Panc1 (cell line): ENCODE measurements around the gene SLC30A1. TPM values are rescaled to one million over a fixed set of nuclear protein-coding genes. Genes with fewer than 3 reads are reported as not detected.

Experiments
- ATAC-seq: fragments of 200-7000 bp; cut with Tn5 transposase; 2 replicates; pipeline ENCODE4 v1.9.1; 2020; ENCODE audit warnings: mild to moderate bottlenecking, moderate library complexity
- BruUV-seq: library from RNA; stranded (reverse); fragments of 400-500 nt; replicated peaks from 2 replicates; lab custom pipeline; 2021; lab: Mats Ljungman, UMichigan
- CTCF ChIA-PET: fragments of 300-600 bp; sonication (Branson Sonifier 250); formaldehyde crosslinking; loops from one replicate; lab custom pipeline; 2022; ENCODE audit warnings: antibody characterized with exemption; lab: Charles Lee
- POLR2A ChIA-PET: fragments of 300-600 bp; sonication (Branson Sonifier 250); formaldehyde crosslinking; loops from one replicate; lab custom pipeline; 2022; ENCODE audit warnings: antibody characterized with exemption; lab: Charles Lee
- DNase-seq: peaks from one replicate; pipeline ENCODE4 v3.0.0-alpha.2; 2010; ENCODE audit warnings: low read depth, low spot score
- H3K27ac ChIP-seq: 2 replicates; pipeline ENCODE4 v1.5.1; 2011; ENCODE audit warnings: mild to moderate bottlenecking, low read length, inconsistent platforms
- H3K27me3 ChIP-seq: fragments of 200-500 bp; sonication (Bioruptor generic); 2 replicates; pipeline ENCODE4 v1.6.0; 2014; ENCODE audit warnings: low read length, inconsistent platforms; ENCODE audit not compliant: control insufficient read depth, insufficient read depth
- H3K36me3 ChIP-seq: fragments of 200-500 bp; sonication (Bioruptor generic); 2 replicates; pipeline ENCODE4 v1.5.1; 2014; ENCODE audit warnings: inconsistent platforms, mild to moderate bottlenecking, low read length, moderate library complexity; ENCODE audit not compliant: control insufficient read depth, insufficient read depth
- H3K4me1 ChIP-seq: 2 replicates; pipeline ENCODE4 v1.5.1; 2011; ENCODE audit warnings: inconsistent platforms, mild to moderate bottlenecking, low read length, moderate library complexity; ENCODE audit not compliant: control insufficient read depth, insufficient read depth
- H3K4me3 ChIP-seq, 2 experiments: 2 replicates each; pipeline ENCODE4 v1.5.1; 2011 to 2012; ENCODE audit warnings: low read depth in 2 of 2, low read length in 2 of 2, mild to moderate bottlenecking in 2 of 2, inconsistent platforms in 1 of 2, moderate library complexity in 1 of 2
- H3K9me3 ChIP-seq: fragments of 200-500 bp; sonication (Bioruptor generic); 2 replicates; pipeline ENCODE4 v1.5.1; 2014; ENCODE audit warnings: low read depth, mild to moderate bottlenecking, inconsistent platforms, low read length, moderate library complexity; ENCODE audit not compliant: control insufficient read depth, insufficient read depth
- CTCF ChIP-seq: fragments of 450-650 bp; IDR thresholded peaks from 2 replicates; pipeline ENCODE4 v1.5.1; 2017; ENCODE audit warnings: mild to moderate bottlenecking
- POLR2AphosphoS5 ChIP-seq: IDR thresholded peaks from 2 replicates; pipeline ENCODE4 v1.6.1; 2012; ENCODE audit warnings: mild to moderate bottlenecking, low read depth, low read length, moderate library complexity
- REST ChIP-seq, 2 experiments: IDR thresholded peaks; 2 replicates each; pipeline ENCODE4 v1.6.1; 2011 to 2012; ENCODE audit warnings: low read depth in 2 of 2, control low read depth in 1 of 2, low read length in 1 of 2, mild to moderate bottlenecking in 1 of 2, moderate library complexity in 1 of 2; ENCODE audit not compliant: insufficient read depth in 1 of 2
- SIN3A ChIP-seq: IDR thresholded peaks from 2 replicates; pipeline ENCODE4 v1.6.1; 2012; ENCODE audit warnings: low read depth, mild to moderate bottlenecking, low read length, moderate library complexity, borderline replicate concordance; ENCODE audit not compliant: insufficient read depth
- TCF7L2 ChIP-seq: IDR thresholded peaks from 2 replicates; pipeline ENCODE4 v1.6.1; 2011; ENCODE audit warnings: mild to moderate bottlenecking, low read depth, low read length, inconsistent platforms
- in situ Hi-C: cut with HindIII; loops from 2 replicates; pipeline ENCODE4 v1.10.0; 2016; ENCODE audit warnings: low sequenced_read_pairs, low pct_unique_long_range_greater_than_20kb
- intact Hi-C: fragments of 100-400 bp; cut with micrococcal nuclease; formaldehyde crosslinking; loops from one replicate; pipeline ENCODE4 v1.10.0; 2022; ENCODE audit not compliant: unreplicated experiment
- total RNA-seq: library from RNA; stranded (reverse); gene quantifications from one replicate; pipeline ENCODE4 v1.2.1, GENCODE V29; 2021; ENCODE audit not compliant: unreplicated experiment

SLC30A1 gene
- total RNA-seq, 1 experiment from 2014 or later = 34.5 TPM

- in situ Hi-C loops (no loop called here), intact Hi-C loops (no loop called here)
- Histone ChIP-seq H3K27me3 (no peaks in the 10 kb centered on the region), H3K4me1 (no peaks in the 10 kb centered on the region), H3K27ac (no peak overlapping the region), H3K4me3 (no peak overlapping the region), H3K9me3 (no peaks in the 10 kb centered on the region), H3K36me3 (no peaks in the 10 kb centered on the region)
- CTCF ChIA-PET = no interaction called here
- no peak for ATAC-seq
- no TSS peak for BruUV-seq
- TF ChIP-seq POLR2AphosphoS5 = no peak
- TF ChIP-seq CTCF = no peak
- TF ChIP-seq SIN3A = no peak
- TF ChIP-seq REST (IDR thresholded peaks at IDR 0.05; ENCODE audit: insufficient read depth in 1 of 2, low read depth in 2 of 2, low read length in 1 of 2) = no peak
- no peak for TF ChIP-seq TCF7L2
- POLR2A ChIA-PET = no interaction called here
- DNase-seq = no peak
Measured at GRCh38 chr1:211536606-211537005, 42.4 kb downstream of the SLC30A1 start.

- no peak for TF ChIP-seq TCF7L2
- no peak for TF ChIP-seq POLR2AphosphoS5
- no peak for TF ChIP-seq CTCF
- no peak for TF ChIP-seq REST (IDR thresholded peaks at IDR 0.05; ENCODE audit: insufficient read depth in 1 of 2, low read depth in 2 of 2, low read length in 1 of 2)
- TF ChIP-seq SIN3A = no peak
- Histone ChIP-seq H3K4me1 (no peaks in the 10 kb centered on the region), H3K9me3 (no peaks in the 10 kb centered on the region), H3K36me3 (no peaks in the 10 kb centered on the region), H3K4me3 (no peak overlapping the region), H3K27me3 (no peaks in the 10 kb centered on the region), H3K27ac (no peak overlapping the region)
- in situ Hi-C loops (no loop called here), intact Hi-C loops (no loop called here)
- ATAC-seq = no peak
- DNase-seq = no peak
- POLR2A ChIA-PET = no interaction called here
- CTCF ChIA-PET = no interaction called here
- no TSS peak for BruUV-seq
Measured at GRCh38 chr1:211535346-211535745, 43.6 kb downstream of the SLC30A1 start.
